Left kidney (tissue), 8 donors: ENCODE measurements around the gene TSPAN2. TPM values are rescaled to one million over a fixed set of nuclear protein-coding genes. Genes with fewer than 3 reads are reported as not detected.

Experiments
- DNase-seq: peaks from one replicate; pipeline ENCODE4 v3.0.0-alpha.2; 2013
- long read RNA-seq, 8 donors: transcript quantifications; one replicate each; lab custom pipeline, GENCODE V29; 2026
- polyA plus RNA-seq: library from polyadenylated mRNA; unstranded; fragments of 120-200 nt; gene quantifications from one replicate; pipeline ENCODE4 v1.2.1, GENCODE V29; 2013; ENCODE audit not compliant: insufficient read length

Gene TSPAN2
- polyA plus RNA-seq = 41.7 TPM
- long read RNA-seq, donor 1, transcript TSPAN2-202 (8 exons, 3,177 nt) = major isoform, 14 of 16 reads
- long read RNA-seq, donor 1, partial matches to known transcripts = 0 of 16 reads
- long read RNA-seq, donor 1, other reads (novel, unspliced or antisense) = 0 of 16 reads
- long read RNA-seq, donor 2, transcript TSPAN2-202 (8 exons, 3,177 nt) = major isoform, 11 of 11 reads
- long read RNA-seq, donor 2, partial matches to known transcripts = 0 of 11 reads
- long read RNA-seq, donor 2, other reads (novel, unspliced or antisense) = 0 of 11 reads
- long read RNA-seq, donor 3, transcript TSPAN2-202 (8 exons, 3,177 nt) = major isoform, 14 of 15 reads
- long read RNA-seq, donor 3, partial matches to known transcripts = 0 of 15 reads
- long read RNA-seq, donor 3, other reads (novel, unspliced or antisense) = 0 of 15 reads
- long read RNA-seq, donor 4 = 0 reads
- long read RNA-seq, donor 5, transcript TSPAN2-202 (8 exons, 3,177 nt) = major isoform, 19 of 21 reads
- long read RNA-seq, donor 5, partial matches to known transcripts = 0 of 21 reads
- long read RNA-seq, donor 5, other reads (novel, unspliced or antisense) = 0 of 21 reads
- long read RNA-seq, donor 6, transcript TSPAN2-202 (8 exons, 3,177 nt) = major isoform, 21 of 21 reads
- long read RNA-seq, donor 6, partial matches to known transcripts = 0 of 21 reads
- long read RNA-seq, donor 6, other reads (novel, unspliced or antisense) = 0 of 21 reads
- long read RNA-seq, donor 7, transcript TSPAN2-202 (8 exons, 3,177 nt) = major isoform, 20 of 23 reads
- long read RNA-seq, donor 7, partial matches to known transcripts = 0 of 23 reads
- long read RNA-seq, donor 7, other reads (novel, unspliced or antisense) = 0 of 23 reads
- long read RNA-seq, donor 8, transcript TSPAN2-202 (8 exons, 3,177 nt) = major isoform, 6 of 6 reads
- long read RNA-seq, donor 8, partial matches to known transcripts = 0 of 6 reads
- long read RNA-seq, donor 8, other reads (novel, unspliced or antisense) = 0 of 6 reads

DNA sequence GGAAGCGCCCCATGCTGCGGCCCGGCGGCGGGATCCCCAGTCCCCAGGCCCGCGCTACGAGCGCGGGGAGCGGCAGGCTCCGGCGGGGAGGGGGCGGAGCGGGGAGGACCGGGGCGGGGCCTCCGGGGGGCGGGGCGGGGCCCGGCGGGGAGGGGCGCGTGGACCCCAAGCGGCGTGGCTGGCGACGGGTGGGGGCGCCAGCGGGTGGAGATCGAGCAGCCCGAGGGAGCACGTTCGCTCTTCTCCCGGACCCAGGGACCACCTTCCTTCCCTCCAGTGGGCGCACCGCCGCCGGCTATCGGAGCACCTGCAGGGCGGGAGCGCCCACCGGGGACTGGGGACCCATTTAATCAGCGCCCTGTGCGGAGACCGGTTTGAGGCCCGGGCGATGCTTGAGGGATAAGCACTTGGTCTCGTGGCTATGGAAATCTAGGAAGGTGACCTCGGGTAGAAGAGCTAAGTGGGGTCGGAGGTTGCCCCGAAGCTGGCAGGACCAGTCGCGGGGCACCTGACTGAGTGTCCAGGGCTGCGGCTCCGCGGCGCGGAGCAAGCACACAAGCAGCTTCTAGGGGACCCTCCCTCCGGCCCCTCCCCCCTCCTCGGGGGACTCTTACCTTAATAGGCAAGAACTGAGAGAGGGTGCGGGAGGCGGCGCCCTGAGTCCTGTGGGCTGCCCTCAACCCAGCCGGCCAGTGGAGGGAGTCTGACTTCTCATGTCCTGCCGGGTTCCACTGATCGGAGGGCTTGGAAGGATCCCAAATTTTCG lies at the start of gene TSPAN2:
Gene TSPAN2, minus strand, starts transcription at position 84 of the 766 bp plus-strand sequence. Its CDS starts 71 bp downstream, at position 13.
- peak; percentile 82 for DNase-seq

DNA sequence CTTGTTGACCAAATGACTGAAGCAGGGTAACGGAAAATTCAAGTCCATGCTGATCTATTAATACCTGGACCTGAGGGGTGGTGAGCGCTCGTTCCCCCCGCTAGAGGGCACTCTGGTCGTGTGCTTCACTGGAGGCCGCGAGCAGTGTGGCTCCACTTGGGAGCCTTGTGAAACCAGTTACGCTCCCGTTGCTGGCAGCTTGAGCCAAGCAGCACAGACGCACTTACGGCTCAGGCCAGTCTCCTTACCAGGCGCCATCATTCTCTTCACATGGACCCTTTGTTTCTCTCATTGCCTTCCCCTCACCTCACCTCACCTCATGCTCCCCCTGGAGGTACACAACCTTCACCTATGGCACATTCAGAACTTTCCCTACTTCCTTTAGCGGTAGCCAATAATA lies 49.7 kb upstream of the TSPAN2 start:
- peak; percentile 85 for DNase-seq

DNA sequence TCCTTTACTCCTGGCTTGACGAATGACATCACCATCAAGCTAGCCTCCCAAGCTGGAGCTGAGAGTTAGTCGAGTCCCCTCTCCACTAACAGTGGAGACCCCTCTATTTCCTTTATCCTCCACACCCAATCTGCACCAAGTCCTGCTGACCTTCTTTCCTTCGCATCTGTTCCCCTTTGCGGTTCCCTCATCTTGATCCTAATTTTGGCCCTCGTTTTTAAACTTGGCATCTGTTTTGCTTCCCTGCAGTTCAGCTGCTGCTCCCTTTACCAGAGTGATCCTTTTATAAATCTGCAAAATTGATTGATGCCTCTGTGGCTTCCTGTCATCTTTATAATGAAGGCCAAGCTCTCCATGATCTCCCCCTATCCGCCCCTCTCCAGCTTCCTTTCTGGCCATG lies 49.0 kb upstream of the TSPAN2 start:
- no peak for DNase-seq

DNA sequence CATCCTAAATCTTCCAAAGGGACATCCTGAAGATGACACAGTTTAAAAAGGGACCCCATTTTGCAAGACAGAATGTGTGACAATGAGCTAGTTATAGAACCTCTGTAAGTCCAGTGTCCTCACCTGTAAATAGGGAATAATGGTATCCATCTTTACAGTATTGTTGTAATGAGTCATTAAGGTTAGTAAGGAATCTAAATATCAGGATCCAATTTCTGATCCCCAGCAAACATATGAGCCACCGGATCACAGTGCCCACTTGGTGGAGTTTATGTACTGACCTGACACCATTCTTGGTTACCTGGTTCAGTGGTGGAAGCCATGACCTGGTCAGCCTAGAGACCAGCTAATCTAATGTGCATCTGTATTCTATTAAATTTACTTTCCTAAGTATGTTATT lies 47.9 kb upstream of the TSPAN2 start:
- no peak for DNase-seq

DNA sequence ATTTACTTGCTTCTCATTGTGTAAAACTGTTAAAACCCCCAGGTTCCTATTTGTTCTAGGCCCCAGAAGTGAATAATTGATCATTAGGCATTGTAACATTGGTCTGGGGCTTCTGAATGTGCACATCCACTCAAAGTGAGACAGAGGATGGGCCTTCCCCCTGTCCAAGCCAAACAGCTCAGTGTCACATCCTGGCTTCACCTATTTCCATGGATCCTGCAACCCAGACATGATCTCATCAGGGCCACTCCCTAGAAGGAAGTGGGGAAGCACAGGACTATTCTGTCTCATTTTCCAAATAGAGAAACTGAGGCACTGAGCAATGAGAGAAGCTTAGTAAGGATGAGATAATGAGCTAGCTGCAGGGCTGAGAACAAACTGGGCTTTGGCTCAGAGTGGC lies 47.4 kb upstream of the TSPAN2 start:
- no peak for DNase-seq

DNA sequence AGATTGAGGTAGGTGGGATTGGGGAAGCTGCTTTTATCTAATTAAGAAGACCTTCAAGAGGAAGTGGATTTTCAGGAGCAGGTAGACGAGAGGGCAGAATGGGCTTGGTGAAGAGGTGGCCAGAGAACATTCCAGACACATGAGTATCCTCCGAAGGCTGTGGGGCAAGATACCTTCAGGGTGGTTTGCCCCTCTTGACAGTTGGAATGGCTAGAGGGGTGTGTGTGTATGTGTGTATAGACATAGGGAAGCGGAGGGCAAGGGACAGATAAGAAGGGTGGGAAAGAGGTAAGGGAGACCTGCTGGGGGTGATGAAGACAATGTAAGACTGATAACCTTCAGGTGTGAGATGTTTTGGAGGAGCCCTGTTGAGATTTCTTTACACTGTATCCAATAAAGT lies 46.8 kb upstream of the TSPAN2 start:
- DNase-seq = no peak

DNA sequence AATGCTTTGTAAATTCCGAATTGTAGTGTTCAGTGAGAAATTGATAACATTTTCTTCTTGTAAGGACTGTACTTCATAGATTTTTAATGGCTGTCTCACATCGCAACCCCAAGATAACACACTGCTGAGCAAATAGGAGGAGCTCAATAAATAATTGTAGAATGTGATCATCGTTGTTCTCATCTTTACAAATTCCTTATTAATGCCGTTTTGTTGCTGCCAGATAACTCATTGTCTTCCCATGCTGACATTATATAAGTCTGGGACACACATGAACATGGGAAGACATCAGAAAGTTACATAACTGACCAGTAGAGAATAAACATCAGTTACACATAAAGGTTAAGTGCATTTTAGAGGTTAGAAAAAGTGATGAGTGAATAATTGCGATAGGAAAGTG lies 46.4 kb upstream of the TSPAN2 start:
- no peak for DNase-seq

DNA sequence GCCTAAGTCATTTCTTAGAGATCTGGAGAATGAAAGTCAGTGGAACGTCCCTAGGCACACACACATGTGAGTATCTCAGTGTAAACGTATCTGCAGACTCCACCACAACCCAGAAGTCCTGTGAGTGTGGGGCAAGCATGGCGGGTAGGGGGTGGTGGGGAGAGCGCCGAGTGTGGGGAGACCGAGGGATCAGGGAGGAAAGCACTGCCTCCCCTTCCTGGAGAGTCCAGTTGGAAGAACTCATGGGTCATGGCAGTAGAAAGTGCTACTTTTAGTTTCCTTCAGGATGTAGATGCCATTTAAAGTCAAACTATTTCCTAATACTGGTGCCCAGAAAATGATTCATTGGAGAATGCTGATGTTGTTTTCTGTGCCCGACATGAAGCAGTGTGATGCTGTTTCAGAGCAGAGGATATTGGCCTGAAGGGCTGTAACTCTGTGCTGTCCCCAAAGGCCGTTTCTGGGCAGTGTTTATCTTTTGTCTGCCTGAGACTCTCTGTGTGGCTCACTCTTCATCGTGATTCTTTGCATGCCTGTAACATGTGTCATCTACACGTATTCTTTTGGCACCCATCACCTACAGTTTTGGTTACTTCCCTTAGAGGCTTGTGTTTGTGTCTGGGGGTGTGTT lies 45.7 kb upstream of the TSPAN2 start:
- no peak for DNase-seq

DNA sequence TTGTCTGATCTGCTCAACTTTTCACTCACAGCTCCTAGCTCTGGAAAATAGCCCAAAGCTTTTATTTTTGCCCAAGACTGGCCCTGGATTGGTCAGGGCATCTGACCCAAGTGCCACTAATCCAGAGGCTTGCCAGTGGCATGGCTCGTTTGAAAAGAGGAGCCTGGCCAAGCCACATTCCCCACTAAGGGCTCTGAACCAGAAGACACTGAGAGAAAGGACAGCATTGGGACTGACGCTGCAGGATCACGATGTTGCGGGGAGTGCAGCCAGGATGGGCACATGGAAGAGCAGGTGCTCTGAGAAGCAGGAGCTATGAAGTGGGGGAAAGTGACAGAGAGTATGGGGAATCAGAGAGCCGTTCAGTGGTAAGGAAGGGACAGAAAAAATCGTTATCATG lies 44.9 kb upstream of the TSPAN2 start:
- no peak for DNase-seq

DNA sequence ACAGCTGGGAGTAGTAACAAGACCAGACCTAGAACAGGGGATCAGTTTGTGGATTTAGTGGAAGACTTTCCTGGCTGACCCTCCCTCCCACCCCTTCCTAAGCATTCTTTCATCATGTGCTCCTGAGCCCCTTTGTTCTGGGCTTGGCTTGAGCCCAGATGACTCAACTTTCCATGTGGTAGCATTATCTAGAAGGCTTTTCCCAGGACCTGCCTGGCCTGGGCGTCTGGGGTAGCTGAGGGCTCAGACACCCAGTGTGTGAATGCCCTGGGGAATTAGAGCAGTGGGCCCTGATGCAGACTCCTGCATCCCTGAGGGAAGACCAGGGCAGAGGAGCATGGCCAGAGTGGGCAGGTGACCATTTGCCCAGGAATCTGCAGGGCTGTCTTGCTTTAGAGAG lies 44.1 kb upstream of the TSPAN2 start:
- no peak for DNase-seq

DNA sequence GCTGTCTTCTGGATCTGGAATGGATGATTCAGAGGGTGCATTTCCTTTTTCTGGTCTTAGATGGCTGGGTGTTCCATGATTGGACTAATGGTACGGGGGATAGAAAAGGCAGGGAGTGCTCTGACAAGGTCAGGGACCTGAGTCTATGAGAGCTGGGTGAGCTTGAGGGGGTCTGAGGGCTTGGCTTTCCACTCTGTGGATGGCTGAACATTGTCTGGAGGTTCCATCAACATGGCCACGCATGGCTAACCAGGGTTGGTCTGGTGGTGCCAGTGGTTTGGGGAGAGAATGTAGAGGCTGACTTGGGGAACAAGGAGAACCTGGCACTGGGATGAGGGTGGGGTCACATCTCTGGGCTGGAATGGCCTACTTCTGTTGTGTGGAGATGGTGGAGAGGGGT lies 41.5 kb upstream of the TSPAN2 start:
- no peak for DNase-seq

DNA sequence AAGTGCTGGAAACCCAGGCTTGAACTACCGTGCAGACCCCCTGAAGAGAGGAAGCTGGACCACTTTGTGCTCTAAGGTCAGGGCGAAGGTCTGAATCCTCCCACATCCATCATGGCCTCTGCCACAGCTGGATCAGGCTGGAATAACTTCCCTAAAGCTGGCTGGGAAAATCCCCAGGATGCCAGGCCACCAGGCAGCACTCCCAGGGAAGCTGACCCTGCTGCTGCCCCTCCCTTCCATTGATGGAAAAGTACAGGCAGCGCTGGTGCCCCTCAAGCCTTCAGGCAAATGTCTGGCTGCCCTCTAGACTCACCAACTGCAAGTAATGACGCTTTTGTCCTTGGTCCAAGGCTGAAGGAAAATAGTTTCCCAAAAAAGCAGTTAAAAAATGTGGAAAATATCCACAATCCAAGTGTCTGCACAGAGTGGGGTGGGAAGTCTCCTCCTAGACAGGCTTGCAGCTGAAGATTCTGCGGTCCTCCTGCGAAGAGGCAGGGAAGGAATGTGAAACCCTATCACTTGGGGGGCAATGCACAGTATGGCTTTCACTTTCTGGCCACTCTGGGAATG lies 39.9 kb upstream of the TSPAN2 start:
- no peak for DNase-seq

DNA sequence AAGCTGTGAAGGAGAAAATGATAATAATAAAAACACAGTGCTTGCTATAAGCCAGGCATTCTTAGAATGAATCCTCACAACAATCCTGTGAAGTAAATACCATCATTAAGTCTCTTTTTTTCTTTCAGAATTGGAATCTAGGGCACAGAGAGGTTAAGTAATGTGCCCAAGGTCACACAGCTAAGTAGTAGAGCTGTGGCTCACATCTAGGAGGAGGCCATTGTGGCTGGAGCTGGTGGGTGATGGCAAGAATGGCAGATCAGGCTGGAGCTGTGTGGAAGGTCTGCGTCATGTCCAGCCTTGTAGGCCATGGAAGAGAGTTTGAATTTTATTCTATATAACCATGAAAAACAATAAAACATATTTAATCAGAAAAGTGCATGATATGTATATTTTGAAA lies 38.2 kb upstream of the TSPAN2 start:
- no peak for DNase-seq

DNA sequence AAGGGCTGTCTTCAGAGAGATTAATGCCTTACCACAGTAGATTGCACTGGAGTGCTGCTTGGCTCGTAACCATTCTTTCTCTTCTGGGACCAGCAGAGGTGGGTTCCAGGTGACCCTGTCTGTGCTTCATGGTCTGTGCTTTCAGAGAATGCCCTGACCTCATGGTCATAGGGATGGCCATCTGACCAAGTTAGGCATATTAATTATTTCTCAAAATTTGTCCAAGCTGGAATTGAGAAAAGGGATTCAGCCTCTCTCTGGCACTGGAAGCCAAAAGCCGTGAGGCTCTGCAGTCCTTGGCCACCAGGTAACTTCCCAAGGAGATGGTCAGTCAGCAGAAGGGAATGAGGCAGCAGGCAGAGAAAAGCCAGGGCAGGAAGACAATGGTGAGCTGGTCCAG lies 37.2 kb upstream of the TSPAN2 start:
- no peak for DNase-seq

DNA sequence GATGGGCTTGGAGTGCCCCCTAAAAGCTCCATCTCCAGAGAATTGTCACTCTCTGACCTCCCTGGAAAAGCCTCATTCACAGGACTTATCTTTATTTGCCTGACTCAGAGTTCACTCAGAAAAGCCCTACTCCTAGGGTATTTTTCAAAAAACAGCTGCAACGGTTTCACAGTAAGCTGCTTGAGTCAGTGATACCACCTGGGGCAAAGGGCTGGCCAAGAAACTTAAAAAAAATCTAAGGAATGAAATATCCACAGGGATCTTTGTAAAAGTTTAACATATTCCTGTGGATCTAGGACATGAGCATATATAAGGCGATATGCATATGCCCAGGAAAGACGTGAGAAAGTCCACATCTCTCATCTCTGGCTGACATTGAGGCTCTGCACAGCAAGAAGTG lies 33.8 kb upstream of the TSPAN2 start:
- no peak for DNase-seq

DNA sequence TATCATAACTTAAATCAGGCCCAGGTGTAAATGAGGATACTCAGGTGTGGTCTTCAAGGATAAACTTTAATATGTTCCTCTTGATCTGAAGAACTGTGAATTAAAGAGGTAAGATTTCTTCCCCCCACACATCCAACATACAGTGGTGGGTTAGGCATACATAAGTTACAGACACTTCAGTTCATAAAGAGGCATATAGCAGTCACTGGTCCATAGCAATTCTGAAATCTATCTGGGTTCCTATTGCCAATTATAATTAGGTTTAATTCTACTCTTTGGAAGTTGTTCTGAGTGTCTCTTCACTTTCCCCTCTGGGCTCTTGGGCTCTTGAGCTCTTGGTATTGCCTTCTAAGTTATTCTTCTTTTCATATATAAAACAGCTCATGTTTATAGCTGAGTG lies 32.5 kb upstream of the TSPAN2 start:
- no peak for DNase-seq

DNA sequence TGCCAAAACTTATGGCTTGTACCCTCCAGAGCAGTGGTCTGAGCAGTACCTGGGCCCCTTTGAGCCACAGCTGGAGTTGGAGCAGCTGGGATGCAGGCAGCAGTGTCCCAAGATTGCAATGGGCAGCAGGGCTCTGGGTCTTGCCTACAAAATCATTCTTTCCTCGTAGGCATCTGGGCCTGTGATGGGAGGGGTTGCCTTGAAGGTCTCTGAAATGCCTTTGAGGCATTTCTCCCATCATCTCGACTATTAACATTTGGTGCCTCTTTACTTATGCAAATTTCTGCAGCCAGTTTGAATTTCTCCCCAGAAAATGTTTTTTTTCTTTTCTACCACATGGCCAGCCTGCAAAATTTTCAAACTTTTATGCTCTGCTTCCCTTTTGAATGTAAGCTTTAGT lies 31.0 kb upstream of the TSPAN2 start:
- DNase-seq = no peak

DNA sequence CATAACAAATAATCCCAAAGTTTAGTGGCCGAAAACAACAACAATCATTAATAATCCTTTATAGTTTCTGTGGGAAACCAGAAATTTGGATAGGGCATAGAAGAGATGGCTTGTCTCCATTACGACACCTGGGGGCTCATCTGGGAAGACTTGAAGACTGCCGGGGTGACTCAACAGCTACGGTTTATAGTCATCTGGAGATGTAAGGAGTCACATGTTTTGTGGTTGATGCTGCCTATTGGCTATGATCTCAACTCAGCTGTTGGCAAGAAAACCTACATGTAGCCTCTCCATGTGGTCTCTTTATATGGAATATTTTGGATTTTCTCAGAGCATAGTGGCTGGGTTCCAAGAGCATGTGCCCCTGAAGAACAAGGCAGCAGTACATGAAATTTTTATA lies 29.3 kb upstream of the TSPAN2 start:
- no peak for DNase-seq

DNA sequence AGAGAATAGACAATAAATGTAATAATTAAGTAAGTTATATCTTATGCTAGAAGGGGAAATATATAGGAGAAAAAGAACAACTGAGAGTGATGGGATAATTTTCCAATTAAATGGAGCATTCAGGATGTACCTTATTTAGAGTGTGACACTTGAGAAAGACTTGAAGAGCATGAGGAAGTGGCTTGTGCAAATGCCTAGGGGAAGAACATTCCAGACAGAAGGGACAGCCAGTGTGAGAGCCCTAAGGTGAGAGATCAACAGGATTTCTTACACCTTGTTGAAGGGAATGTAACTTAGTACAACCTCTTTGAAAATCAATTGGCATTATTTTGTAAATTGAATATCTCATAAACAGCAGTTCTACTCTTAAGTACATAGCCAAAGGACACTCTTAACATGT lies 28.8 kb upstream of the TSPAN2 start:
- no peak for DNase-seq

DNA sequence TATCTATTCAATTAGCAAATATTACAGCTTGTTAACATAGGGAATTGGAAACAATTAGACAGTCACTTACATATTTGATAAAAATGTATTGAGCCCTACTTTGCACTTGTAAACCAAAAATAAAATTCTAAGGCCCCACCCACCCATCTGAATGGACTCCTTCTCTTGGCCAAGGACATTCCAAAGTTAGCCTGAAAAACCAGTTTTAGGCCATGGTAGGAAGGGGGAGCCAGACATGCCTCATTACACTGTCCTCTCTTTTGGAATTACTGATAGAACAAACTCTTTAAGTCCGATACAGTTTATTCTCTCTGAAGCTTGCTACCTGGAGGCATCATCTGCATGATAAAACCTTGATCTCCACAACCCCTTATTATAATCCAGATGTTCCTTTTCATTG lies 28.0 kb upstream of the TSPAN2 start:
- DNase-seq = no peak

DNA sequence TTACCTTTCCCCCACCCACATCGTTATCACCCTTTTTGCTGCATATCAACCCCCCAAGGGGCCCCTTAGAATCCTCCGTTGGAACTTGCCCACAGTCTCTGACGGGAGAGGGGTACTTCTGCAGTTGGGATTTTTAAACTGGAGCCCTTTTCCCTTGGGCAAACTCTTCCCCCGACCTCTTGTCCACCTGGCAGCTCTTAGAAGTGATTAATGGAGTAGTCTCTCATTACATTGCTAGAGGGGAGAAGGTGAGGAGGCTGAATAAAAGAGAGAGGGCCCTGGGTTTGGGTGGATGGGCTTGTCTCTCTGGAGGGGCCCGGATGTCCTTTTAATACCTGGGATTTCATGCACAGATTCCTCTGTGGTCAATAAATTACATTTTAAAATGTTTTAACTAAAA lies 27.2 kb upstream of the TSPAN2 start:
- DNase-seq = no peak
